Thymus (tissue), 11 donors: ENCODE data around the gene HACE1. TPM values are rescaled to one million over a fixed set of nuclear protein-coding genes. Genes with fewer than 3 reads are reported as not detected.

Experiments used
- DNase-seq, 9 donors: peaks; one replicate each; pipeline ENCODE4 v3.0.0-alpha.2; 2013; ENCODE audit warnings: low spot score in 9 of 9, low read depth in 6 of 9, missing footprints in 1 of 9
- H3K27ac ChIP-seq, 2 donors: one replicate each; pipeline ENCODE4 v1.5.1; 2013; ENCODE audit warnings: control low read depth in 1 of 2, low read depth in 1 of 2, low read length in 1 of 2, mild to moderate bottlenecking in 1 of 2, moderate library complexity in 1 of 2
- H3K27me3 ChIP-seq, 2 donors: one replicate each; pipeline ENCODE4 v1.5.1; 2013; ENCODE audit warnings: low read length in 1 of 2; ENCODE audit not compliant: control insufficient read depth in 2 of 2, insufficient read depth in 1 of 2
- H3K36me3 ChIP-seq, 2 donors: one replicate each; pipeline ENCODE4 v1.5.1; 2013; ENCODE audit warnings: low read length in 1 of 2, mild to moderate bottlenecking in 1 of 2, moderate library complexity in 1 of 2; ENCODE audit not compliant: control insufficient read depth in 2 of 2, insufficient read depth in 2 of 2
- H3K4me1 ChIP-seq, 2 donors: one replicate each; pipeline ENCODE4 v1.5.1; 2013; ENCODE audit warnings: low read length in 2 of 2; ENCODE audit not compliant: control insufficient read depth in 2 of 2, insufficient read depth in 2 of 2
- H3K4me3 ChIP-seq, 2 donors: one replicate each; pipeline ENCODE4 v1.5.1; 2013; ENCODE audit warnings: low read length in 2 of 2, control low read depth in 1 of 2, mild to moderate bottlenecking in 1 of 2
- H3K9me3 ChIP-seq, 2 donors: one replicate each; pipeline ENCODE4 v1.5.1; 2013; ENCODE audit warnings: low read length in 1 of 2, mild to moderate bottlenecking in 1 of 2; ENCODE audit not compliant: control insufficient read depth in 2 of 2, insufficient read depth in 1 of 2
- whole genome bisulfite sequencing: extraction: QIAGEN DNeasy Blood & Tissue Kit; methylation state at CpG from one replicate; pipeline ENCODE4 v1.1.7; 2013; 5-methylcytosine and 5-hydroxymethylcytosine counted together
- polyA plus RNA-seq: library from polyadenylated mRNA; stranded (reverse); fragments of 200-250 nt; gene quantifications from one replicate; pipeline ENCODE4 v1.2.3, GENCODE V29; 2013
- total RNA-seq: library from RNA; stranded (reverse); fragments of 120-200 nt; gene quantifications from one replicate; pipeline ENCODE4 v1.2.4, GENCODE V29; 2013
- donor health status: healthy.

The HACE1 gene
- total and polyA plus RNA-seq, 2 donors = 9.9 to 17.3 TPM

- no peaks in the 10 kb centered on the region for H3K4me1 ChIP-seq
- no peak overlapping the region for H3K4me3 ChIP-seq
- no peaks in the 10 kb centered on the region for H3K27me3 ChIP-seq
- no peak for DNase-seq
- 98% methylated on average over 1 of the region's 1 CpG for WGBS
- H3K9me3 ChIP-seq = no peaks in the 10 kb centered on the region
- no peaks in the 10 kb centered on the region for H3K36me3 ChIP-seq
- no peak overlapping the region for H3K27ac ChIP-seq
Measured at GRCh38 chr6:104679971-104680370, 179.7 kb downstream of the HACE1 start.

Other genes with a start within 250 kb of the HACE1 start
- 5.1 TPM for gene LIN28B, start 97.2 kb upstream of the HACE1 start, total RNA-seq
- gene LIN28B, start 97.2 kb upstream of the HACE1 start, polyA plus RNA-seq = 0.02 TPM